Spleen (tissue), 7 donors: ENCODE results near the gene AHRR.

Experiments
- POLR2A ChIP-seq, 3 donors: fragments of 450-650 bp; IDR thresholded peaks; one replicate each; pipeline ENCODE4 v1.5.1; 2017; ENCODE audit warnings: antibody characterized with exemption in 3 of 3, mild to moderate bottlenecking in 1 of 3
- TF ChIP-seq, protein P1 (sequence below), 11 experiments: fragments of 200-600 bp in 7 of 11; fragments of 450-650 bp in 4 of 11; sonication (generic) in 4 of 11; IDR thresholded peaks in 8 of 11; conservative IDR thresholded peaks in 3 of 11; 1 replicate in 7 of 11; 2 replicates in 4 of 11; pipeline versions ENCODE4 v1.4.0 to v1.8.0; 2016 to 2021; ENCODE audit warnings: antibody characterized with exemption in 11 of 11, inconsistent platforms in 4 of 11, mild to moderate bottlenecking in 1 of 11
- donor health status: DM: no; HTN: no; CAD: no; lungs with moderate emphysema.
- donor health status: DM: no; HTN: no; CAD: no.
- donor health status: DM: no; HTN: no; CAD: no.

DNA sequence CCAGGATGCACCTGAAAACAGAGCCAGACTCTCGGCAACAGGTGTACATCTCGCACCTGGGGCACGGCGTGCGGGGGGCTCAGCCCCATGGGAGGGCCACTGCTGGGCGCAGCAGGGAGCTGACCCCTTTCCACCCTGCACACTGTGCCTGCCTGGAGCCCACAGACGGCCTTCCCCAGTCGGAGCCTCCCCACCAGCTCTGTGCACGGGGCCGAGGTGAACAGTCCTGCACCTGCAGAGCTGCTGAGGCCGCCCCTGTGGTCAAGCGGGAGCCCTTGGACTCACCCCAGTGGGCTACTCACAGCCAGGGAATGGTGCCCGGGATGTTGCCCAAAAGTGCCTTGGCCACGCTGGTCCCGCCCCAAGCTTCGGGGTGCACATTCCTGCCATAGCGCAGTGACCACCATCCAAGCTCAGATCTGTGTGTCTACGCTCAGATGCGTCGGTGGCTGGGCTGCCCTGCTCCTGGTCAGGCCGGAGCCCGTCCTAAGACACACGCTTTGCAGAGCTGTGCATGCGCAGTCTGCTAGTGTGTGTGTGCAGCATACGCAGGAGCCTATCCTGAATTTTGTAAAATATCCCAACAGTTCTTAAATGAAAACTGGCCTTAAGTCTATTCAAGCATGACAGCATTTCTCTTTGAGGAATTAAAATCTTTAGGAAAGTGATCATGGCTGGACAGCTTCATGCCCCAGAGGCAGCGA lies 113.1 kb downstream of the AHRR start:
- TF ChIP-seq, protein P1, sequence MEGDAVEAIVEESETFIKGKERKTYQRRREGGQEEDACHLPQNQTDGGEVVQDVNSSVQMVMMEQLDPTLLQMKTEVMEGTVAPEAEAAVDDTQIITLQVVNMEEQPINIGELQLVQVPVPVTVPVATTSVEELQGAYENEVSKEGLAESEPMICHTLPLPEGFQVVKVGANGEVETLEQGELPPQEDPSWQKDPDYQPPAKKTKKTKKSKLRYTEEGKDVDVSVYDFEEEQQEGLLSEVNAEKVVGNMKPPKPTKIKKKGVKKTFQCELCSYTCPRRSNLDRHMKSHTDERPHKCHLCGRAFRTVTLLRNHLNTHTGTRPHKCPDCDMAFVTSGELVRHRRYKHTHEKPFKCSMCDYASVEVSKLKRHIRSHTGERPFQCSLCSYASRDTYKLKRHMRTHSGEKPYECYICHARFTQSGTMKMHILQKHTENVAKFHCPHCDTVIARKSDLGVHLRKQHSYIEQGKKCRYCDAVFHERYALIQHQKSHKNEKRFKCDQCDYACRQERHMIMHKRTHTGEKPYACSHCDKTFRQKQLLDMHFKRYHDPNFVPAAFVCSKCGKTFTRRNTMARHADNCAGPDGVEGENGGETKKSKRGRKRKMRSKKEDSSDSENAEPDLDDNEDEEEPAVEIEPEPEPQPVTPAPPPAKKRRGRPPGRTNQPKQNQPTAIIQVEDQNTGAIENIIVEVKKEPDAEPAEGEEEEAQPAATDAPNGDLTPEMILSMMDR (IDR thresholded peaks at IDR 0.05 in 8 of 11, conservative IDR thresholded peaks at IDR 0.05 in 3 of 11), result no peak
- no peak for TF ChIP-seq POLR2A (IDR thresholded peaks at IDR 0.05)
